Endothelial cell of hepatic sinusoid (primary cell): Measurements from ENCODE around the gene ARNT2.

Experiments
- in situ Hi-C: cut with HindIII; loops from 2 replicates; pipeline ENCODE4 v1.10.0; 2017; ENCODE audit warnings: low sequenced_read_pairs

ARNT2 gene

GRCh38 chr15:80587007-80587406 is 182.8 kb downstream of the ARNT2 start:
- in situ Hi-C loops = no loop called here

GRCh38 chr15:80587816-80588456 is 183.8 kb downstream of the ARNT2 start:
- in situ Hi-C loops = no loop called here

GRCh38 chr15:80588801-80589200 is 184.6 kb downstream of the ARNT2 start:
- in situ Hi-C loops = no loop called here

GRCh38 chr15:80590761-80591355 is 186.7 kb downstream of the ARNT2 start:
- in situ Hi-C loops = loop anchor here (5.0 kb wide), 1 partner anchor 86 kb away; no protein-coding TSS in a partner anchor

- in situ Hi-C loops = loop anchor here (5.0 kb wide), 1 partner anchor 86 kb away; no protein-coding TSS in a partner anchor
Observed at GRCh38 chr15:80591471-80591870, 187.3 kb downstream of the ARNT2 start.

- in situ Hi-C loops = loop anchor here (5.0 kb wide), 1 partner anchor 85 kb away; no protein-coding TSS in a partner anchor
Observed at GRCh38 chr15:80591938-80592825, 188.0 kb downstream of the ARNT2 start.

GRCh38 chr15:80593486-80594030 is 189.4 kb downstream of the ARNT2 start:
- in situ Hi-C loops = loop anchor here (5.0 kb wide), 1 partner anchor 84 kb away; no protein-coding TSS in a partner anchor

- in situ Hi-C loops = loop anchor here (5.0 kb wide), 1 partner anchor 83 kb away; no protein-coding TSS in a partner anchor
Observed at GRCh38 chr15:80594091-80594889, 190.1 kb downstream of the ARNT2 start.

GRCh38 chr15:80595396-80595795 is 191.2 kb downstream of the ARNT2 start:
- in situ Hi-C loops = no loop called here

- in situ Hi-C loops = no loop called here
Observed at GRCh38 chr15:80596521-80596976, 192.4 kb downstream of the ARNT2 start.

- in situ Hi-C loops = no loop called here
Observed at GRCh38 chr15:80597076-80597475, 192.9 kb downstream of the ARNT2 start.

- in situ Hi-C loops = no loop called here
Observed at GRCh38 chr15:80599359-80599758, 195.2 kb downstream of the ARNT2 start.

- in situ Hi-C loops = no loop called here
Observed at GRCh38 chr15:80600626-80601025, 196.4 kb downstream of the ARNT2 start.

GRCh38 chr15:80601256-80601655 is 197.1 kb downstream of the ARNT2 start:
- in situ Hi-C loops = no loop called here

GRCh38 chr15:80604583-80605575 is 200.7 kb downstream of the ARNT2 start:
- in situ Hi-C loops = no loop called here

GRCh38 chr15:80605591-80606150 is 201.5 kb downstream of the ARNT2 start:
- in situ Hi-C loops = no loop called here

- in situ Hi-C loops = no loop called here
Observed at GRCh38 chr15:80606511-80607071, 202.4 kb downstream of the ARNT2 start.

GRCh38 chr15:80607287-80607980 is 203.3 kb downstream of the ARNT2 start:
- in situ Hi-C loops = no loop called here
